Activated CD8-positive, alpha-beta memory T cell treated with anti-CD3 and anti-CD28 coated beads for 24 hours (primary cell): Measurements from ENCODE around the gene WIF1.

Experiments used
- DNase-seq: peaks from one replicate; pipeline ENCODE4 v3.0.0-alpha.2; 2020

Gene WIF1

GRCh38 chr12:65019696-65020234 is 101.3 kb downstream of the WIF1 start:
- DNase-seq = no peak

- no peak for DNase-seq
Measured at GRCh38 chr12:65016881-65017650, 104.0 kb downstream of the WIF1 start.

- no peak for DNase-seq
Measured at GRCh38 chr12:65015850-65016249, 105.3 kb downstream of the WIF1 start.

- no peak for DNase-seq
Measured at GRCh38 chr12:65014504-65015271, 106.4 kb downstream of the WIF1 start.

GRCh38 chr12:65010437-65010836 is 110.7 kb downstream of the WIF1 start:
- DNase-seq = no peak

- no peak for DNase-seq
Measured at GRCh38 chr12:65005716-65006115, 115.4 kb downstream of the WIF1 start.

- DNase-seq = no peak
Measured at GRCh38 chr12:65004270-65004669, 116.8 kb downstream of the WIF1 start.
